Ovary (tissue), 9 donors: ENCODE results near the gene PIGN. TPM values are rescaled to one million over a fixed set of nuclear protein-coding genes. Genes with fewer than 3 reads are reported as not detected.
A peak's percentile ranks its signal among the peaks of the same experiment; 100 is the strongest.

Experiments
- DNase-seq, 5 donors: peaks; one replicate each; pipeline ENCODE4 v3.0.0-alpha.2; 2019 to 2020
- H3K27ac ChIP-seq, 2 donors: fragments of 200-600 bp; one replicate each; pipeline versions ENCODE4 v1.5.1 to v1.8.0; 2019 to 2022
- H3K27me3 ChIP-seq: fragments of 200-600 bp; one replicate; pipeline ENCODE4 v1.8.0; 2022
- H3K36me3 ChIP-seq: fragments of 200-600 bp; sonication (generic); one replicate; pipeline ENCODE4 v1.5.1; 2019
- H3K4me1 ChIP-seq: one replicate; pipeline ENCODE4 v1.8.1; 2013; ENCODE audit warnings: mild to moderate bottlenecking, moderate library complexity; ENCODE audit not compliant: insufficient read depth
- H3K4me3 ChIP-seq: fragments of 200-600 bp; sonication (generic); one replicate; pipeline ENCODE4 v1.5.1; 2017
- H3K9me3 ChIP-seq, 2 donors: fragments of 200-600 bp in 1 of 2; sonication (generic) in 1 of 2; one replicate each; pipeline versions ENCODE4 v1.5.1 to v1.8.1; 2013 to 2019; ENCODE audit warnings: mild to moderate bottlenecking in 1 of 2, moderate library complexity in 1 of 2
- EP300 ChIP-seq: sonication (generic); formaldehyde crosslinking; IDR thresholded peaks from one replicate; pipeline ENCODE4 v1.6.1; 2017; ENCODE audit warnings: antibody characterized with exemption
- POLR2A ChIP-seq: fragments of 450-650 bp; IDR thresholded peaks from one replicate; pipeline ENCODE4 v1.6.1; 2017; ENCODE audit warnings: antibody characterized with exemption, mild to moderate bottlenecking, moderate library complexity
- WGBS, 3 donors: extraction: QIAGEN DNeasy Blood & Tissue Kit in 1 of 3; methylation state at CpG; one replicate each; pipeline versions ENCODE4 v1.1.5 to v1.1.7; 2013 to 2017; 5-methylcytosine and 5-hydroxymethylcytosine counted together
- intact Hi-C, 4 donors: fragments of 100-400 bp; cut with DNase I; formaldehyde crosslinking; loops; one replicate each; pipeline versions ENCODE4 v1.11.0 to v1.15.1; 2022 to 2023
- polyA plus RNA-seq, 2 donors: library from polyadenylated mRNA; stranded (reverse); fragments of 200-250 nt in 1 of 2; fragments of 350-450 nt in 1 of 2; fragmentation: Illumina TruSeq in 1 of 2; extraction: RNeasy Lipid Tissue Mini Kit (QIAGEN cat#74804) in 1 of 2; gene quantifications; one replicate each; pipeline ENCODE4 v1.2.3, GENCODE V29; 2013 to 2014
- total RNA-seq, 7 donors: library from RNA; depleted of rRNA in 2 of 7; stranded (reverse); fragments of >200 nt in 2 of 7; fragmentation: NEBNext Ultra II Directional in 3 of 7; extraction: Animal tissue kit (Norgen Biotek cat#: 25700) in 3 of 7; gene quantifications; one replicate each; pipeline versions ENCODE4 v1.1.0 to v1.2.4, GENCODE V29; 2016 to 2023
- TF ChIP-seq, protein P1 (sequence below), 3 donors: fragments of 450-650 bp in 2 of 3; fragments of 200-600 bp in 1 of 3; IDR thresholded peaks; one replicate each; pipeline versions ENCODE4 v1.5.1 to v1.8.0; 2016 to 2022; ENCODE audit warnings: antibody characterized with exemption in 3 of 3, mild to moderate bottlenecking in 1 of 3
- donor health status: DM: no; HTN: no; CAD: no; lungs with moderate emphysema.
- donor health status: DM: no; HTN: no; CAD: no.
- donor health status: Bipolar disorder and iron deficiency.
- donor health status: DM: yes; HTN: yes; CAD: no.
- donor health status: DM: no; HTN: no; CAD: no.
- donor health status: DM: yes; HTN: yes; CAD: no.

Gene PIGN
- total and polyA plus RNA-seq, 9 donors: 8.0 to 29.1 (median 25.6) TPM

DNA sequence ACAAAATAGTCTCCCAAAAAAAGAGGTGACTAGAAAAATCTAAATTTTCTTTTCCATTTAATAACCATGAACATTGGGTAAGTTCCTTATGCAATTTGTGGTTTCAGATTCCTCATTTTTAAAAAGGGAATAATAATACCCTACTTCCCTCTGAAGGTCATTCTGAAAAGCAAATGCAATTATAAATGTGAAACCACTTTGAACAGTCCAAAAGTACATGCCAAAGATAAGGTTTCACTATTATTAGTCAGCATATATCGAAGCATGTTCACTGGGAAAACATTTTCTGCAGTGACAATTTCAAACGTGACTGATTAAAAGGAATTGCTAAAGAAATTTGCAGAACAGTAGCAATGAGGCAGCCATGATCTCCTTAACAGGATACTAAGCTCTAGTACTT, 193.9 kb downstream of the PIGN start:
- TF ChIP-seq EP300: no peak
- no peak for TF ChIP-seq POLR2A
- TF ChIP-seq, protein P1, sequence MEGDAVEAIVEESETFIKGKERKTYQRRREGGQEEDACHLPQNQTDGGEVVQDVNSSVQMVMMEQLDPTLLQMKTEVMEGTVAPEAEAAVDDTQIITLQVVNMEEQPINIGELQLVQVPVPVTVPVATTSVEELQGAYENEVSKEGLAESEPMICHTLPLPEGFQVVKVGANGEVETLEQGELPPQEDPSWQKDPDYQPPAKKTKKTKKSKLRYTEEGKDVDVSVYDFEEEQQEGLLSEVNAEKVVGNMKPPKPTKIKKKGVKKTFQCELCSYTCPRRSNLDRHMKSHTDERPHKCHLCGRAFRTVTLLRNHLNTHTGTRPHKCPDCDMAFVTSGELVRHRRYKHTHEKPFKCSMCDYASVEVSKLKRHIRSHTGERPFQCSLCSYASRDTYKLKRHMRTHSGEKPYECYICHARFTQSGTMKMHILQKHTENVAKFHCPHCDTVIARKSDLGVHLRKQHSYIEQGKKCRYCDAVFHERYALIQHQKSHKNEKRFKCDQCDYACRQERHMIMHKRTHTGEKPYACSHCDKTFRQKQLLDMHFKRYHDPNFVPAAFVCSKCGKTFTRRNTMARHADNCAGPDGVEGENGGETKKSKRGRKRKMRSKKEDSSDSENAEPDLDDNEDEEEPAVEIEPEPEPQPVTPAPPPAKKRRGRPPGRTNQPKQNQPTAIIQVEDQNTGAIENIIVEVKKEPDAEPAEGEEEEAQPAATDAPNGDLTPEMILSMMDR (IDR thresholded peaks at IDR 0.05): no peak
- DNase-seq: no peak
- no peaks in the 10 kb centered on the region for H3K36me3 ChIP-seq
- intact Hi-C loops: no loop called here
- H3K27me3 ChIP-seq: no peaks in the 10 kb centered on the region
- 0 to 1% (median 1%) methylated on average over 2 of the region's 2 CpGs for WGBS, 3 donors
- H3K27ac ChIP-seq: no peak overlapping the region
- H3K4me3 ChIP-seq: no peak overlapping the region
- H3K4me1 ChIP-seq: peaks cover 7% of the 10 kb centered on the region
- no peaks in the 10 kb centered on the region for H3K9me3 ChIP-seq

DNA sequence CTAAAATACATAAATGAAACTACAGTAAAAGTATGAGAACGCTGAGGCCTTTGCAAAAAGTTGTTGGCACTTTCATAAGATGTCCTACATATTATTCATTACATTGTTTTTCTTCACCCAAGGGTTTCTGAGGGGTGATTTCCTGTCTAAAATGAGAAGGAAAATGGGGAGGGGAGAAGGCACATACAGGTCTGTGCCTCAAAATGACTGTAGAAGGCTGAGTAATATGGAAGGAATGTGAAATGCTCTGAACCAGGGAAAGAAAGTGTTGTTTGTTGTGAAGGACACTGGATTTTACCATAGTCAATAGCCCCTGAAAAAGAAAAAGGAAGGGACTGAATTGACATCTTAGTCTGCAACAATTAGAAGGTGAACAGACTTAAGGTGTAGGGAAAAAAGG, 194.6 kb downstream of the PIGN start:
- Histone ChIP-seq H3K36me3 (no peaks in the 10 kb centered on the region), H3K27ac (peak overlapping the region in 1 of 2 donors; percentile 12), H3K4me3 (no peak overlapping the region), H3K9me3 (no peaks in the 10 kb centered on the region), H3K27me3 (no peaks in the 10 kb centered on the region), H3K4me1 (peaks cover 7% of the 10 kb centered on the region)
- TF ChIP-seq EP300 (no peak), POLR2A (no peak)
- TF ChIP-seq, protein P1 (IDR thresholded peaks at IDR 0.05): no peak
- DNase-seq: no peak
- intact Hi-C loops: no loop called here
- WGBS, 3 donors: 24 to 37% (median 31%) methylated on average over 1 of the region's 1 CpG

DNA sequence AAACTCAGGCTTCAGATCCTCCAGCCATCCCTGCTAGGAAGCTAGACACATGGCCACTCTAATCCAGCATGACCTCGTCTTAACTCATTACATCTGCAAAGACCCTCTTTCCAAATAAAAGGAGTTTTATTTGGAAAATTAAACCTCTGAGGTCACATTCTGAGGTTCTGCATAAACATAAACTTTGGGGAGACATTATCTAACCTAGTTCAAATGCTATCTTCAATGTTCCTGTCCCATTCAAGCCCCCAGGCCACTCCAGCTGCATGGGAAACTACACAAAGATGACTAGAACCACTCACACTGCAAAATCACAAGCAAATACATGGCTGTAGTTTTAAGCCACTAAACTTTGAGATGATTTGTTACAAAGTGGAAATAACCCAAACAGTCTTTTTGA, 195.0 kb downstream of the PIGN start:
- Histone ChIP-seq H3K27me3 (no peaks in the 10 kb centered on the region), H3K4me1 (peaks cover 7% of the 10 kb centered on the region), H3K36me3 (no peaks in the 10 kb centered on the region), H3K27ac (peak overlapping the region in 1 of 2 donors; percentile 12), H3K4me3 (no peak overlapping the region), H3K9me3 (no peaks in the 10 kb centered on the region)
- 67 to 73% (median 68%) methylated on average over 1 of the region's 1 CpG for WGBS, 3 donors
- intact Hi-C loops: no loop called here
- DNase-seq: no peak
- TF ChIP-seq POLR2A: no peak
- TF ChIP-seq EP300: no peak
- TF ChIP-seq, protein P1 (IDR thresholded peaks at IDR 0.05): no peak

DNA sequence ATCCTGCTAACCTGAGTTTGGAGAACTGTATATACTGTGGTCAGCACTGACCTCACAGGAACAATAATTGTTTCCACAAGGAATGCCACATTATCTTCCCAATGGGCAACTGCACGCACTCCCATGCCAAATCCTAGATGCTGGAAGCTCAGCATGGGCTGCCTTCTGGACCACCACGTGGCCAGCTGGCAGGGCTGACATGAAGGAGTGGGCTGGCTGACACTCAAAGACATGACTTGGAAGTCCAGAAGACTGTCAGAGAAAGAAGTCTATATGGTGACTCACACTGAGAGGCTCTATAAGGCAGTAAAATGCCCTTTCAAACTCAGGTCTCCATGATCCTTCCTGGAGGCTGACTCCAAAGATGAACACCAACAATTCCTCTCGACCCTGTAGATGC, 195.7 kb downstream of the PIGN start:
- no peak for TF ChIP-seq EP300
- Histone ChIP-seq H3K36me3 (no peaks in the 10 kb centered on the region), H3K9me3 (no peaks in the 10 kb centered on the region), H3K27ac (no peak overlapping the region), H3K27me3 (no peaks in the 10 kb centered on the region), H3K4me1 (peaks cover 7% of the 10 kb centered on the region), H3K4me3 (no peak overlapping the region)
- 68 to 81% (median 71%) methylated on average over 3 of the region's 3 CpGs for WGBS, 3 donors
- intact Hi-C loops: no loop called here
- no peak for DNase-seq

Other genes with a start within 250 kb of the PIGN start
- 10 to 100 TPM; 21.5 to 32.7 (median 27.8) TPM for gene RELCH, start 199 bp upstream of the PIGN start, total RNA-seq
- gene RELCH, start 199 bp upstream of the PIGN start, polyA plus RNA-seq: 10 to 100 TPM; 11.2 to 11.7 TPM
- 1 to 10 TPM; 1.4 to 9.2 (median 1.9) TPM for gene TNFRSF11A, start 138.3 kb upstream of the PIGN start, total RNA-seq
- 1 to 10 TPM in 1 of 2 donors, under 1 TPM in 1; 0.70 to 1.8 TPM for gene TNFRSF11A, start 138.3 kb upstream of the PIGN start, polyA plus RNA-seq